ENCODE measurements around the gene EYS.

EYS gene

DNA sequence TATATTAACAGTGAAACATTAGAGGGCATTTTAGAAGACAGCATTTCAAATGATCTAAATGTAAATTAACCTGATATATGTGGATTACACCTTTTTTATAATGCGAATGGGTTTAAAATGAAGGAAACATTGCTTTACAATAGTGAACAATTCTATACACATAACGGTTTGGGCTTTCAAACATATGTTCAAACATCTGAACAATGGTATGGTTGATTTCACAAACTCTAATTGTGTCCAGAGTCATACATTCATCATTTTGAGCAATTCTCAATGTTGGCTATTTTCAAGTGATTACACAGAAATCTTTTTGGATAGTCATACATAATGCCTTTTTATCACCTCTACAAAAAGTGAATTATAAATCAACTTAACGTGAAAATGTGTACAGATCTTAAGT lies 1493.3 kb downstream of the EYS start:
- no peak for DNase-seq

DNA sequence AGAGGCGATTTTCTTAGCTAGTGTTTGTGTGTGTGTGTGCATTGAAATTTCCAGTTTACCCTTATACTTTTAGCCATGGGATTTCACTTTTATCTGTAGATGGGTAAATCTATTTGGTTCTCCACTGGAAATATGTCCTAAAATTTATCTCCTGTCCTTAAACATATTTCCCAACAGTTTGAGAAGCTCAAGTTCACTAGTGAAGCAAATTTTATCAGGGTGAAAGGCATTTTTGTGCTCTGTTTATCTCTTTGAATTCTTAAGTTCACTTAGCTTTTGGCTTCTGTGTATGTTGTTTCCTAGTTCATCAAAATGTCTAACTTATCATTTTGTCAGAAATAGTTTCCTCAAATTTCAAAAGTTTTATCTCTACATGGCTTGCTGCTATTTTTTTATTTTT lies 1509.8 kb downstream of the EYS start:
- no peak for DNase-seq

DNA sequence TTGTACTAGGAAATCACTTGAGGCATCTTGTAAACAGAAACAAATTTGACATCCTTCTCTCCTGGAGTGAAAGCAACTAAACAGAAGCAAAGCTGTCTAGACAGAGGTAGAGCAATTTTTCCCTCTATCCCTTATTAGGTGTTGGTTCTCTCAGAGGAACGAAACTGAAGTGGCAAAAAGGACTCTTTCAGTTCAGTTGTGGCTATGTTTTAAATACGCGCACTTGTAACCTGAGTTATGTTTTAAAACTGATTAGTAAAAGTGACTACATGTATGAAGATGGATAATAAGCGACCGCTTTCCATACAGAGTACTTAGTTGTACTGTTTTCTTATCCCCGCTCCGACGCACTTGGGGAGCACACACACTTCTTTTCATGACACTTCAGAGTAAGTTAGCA lies 1520.4 kb downstream of the EYS start:
- no peak for DNase-seq

DNA sequence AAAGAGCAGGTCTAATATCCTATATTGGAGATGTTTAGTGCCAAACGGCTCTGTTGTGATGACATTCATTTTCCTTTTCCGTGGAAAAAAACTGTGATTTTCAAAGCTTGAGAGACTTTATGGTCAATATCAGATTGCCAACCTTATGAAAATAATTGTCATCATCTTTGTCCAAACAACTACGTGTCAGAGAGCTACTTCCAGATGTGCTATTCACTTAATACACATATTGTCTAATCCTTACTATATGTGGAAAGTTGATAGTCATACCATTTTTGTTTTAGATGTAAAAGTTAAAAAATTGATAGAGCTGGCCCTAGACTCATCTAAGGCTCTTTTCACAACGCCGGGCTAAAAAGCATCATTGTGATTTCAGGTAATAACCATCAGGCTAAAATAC lies 1521.4 kb downstream of the EYS start:
- no peak for DNase-seq

DNA sequence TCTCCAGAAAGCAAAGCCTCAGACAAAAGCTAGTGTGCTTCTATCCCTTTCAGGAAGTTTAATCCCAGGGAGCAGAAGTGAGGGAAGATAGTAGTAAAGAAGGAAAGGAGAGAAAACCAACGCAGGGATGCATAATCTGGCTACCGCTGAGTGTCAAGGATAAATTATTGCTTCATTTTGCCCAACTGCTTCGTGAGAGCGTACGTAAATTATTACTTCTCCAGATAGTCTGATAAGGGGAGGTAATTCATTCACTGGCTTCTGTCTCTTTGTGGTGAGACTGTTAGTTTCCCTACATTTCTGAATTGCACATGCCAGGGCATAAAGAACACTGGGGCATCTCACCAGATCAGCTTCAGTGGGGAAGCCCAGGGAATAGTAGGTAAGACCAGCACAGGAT lies 1531.7 kb downstream of the EYS start:
- no peak for DNase-seq

DNA sequence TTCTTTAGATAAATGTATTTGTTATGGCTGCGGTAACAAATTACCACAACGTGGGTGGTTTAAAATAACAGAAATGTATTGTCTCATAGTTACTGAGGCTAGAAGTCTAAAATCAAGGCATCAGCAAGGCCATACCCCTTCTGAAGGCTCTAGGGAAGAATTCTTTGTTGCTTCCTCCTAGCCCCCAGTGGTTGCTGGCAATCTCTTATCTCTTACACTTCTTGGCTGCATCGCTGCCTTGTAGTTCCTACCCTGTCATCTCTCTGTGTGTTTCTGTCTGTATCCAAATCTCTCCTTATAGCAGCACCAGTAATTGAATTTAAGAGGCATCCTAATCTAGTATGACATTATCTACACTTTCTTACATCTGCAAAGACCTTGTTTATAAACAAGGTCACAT lies 1536.7 kb downstream of the EYS start:
- DNase-seq = no peak

DNA sequence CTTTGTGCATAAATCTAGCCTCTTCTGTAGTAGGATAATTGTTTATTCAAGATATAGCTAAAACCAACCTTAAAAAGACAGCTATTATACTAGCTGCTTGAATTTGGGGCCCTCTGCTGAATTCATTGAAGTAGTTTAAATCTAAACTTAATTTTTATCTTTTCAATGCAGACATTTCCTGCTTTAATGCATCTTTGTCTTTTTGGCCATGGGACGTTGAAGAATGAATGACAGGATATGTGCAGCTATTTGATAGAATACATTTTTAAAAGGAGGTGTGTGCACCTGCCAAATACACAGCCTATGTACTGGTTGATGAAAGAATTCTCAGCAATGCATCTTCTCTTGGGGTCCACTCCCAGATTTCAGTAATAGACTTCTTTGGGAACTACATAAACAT lies 1546.5 kb downstream of the EYS start:
- DNase-seq = no peak

DNA sequence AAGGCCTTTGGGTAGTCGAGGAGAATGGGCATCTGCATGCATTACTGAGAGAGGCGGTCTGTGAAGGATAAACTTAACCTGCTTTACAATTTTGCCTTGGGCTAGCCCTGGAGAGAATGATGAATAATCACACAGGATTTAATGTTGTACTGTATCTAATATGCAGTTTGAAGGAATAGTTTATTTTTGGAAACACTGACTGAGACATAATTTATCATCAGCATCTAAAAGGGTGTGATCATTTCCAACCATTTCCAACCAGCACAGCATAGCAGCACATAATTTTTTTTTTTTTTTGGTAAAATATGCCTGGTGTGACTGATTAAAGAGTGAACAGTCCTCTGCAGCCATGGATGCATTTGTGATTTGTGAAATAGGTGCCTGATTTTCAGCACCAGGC lies 1552.0 kb downstream of the EYS start:
- DNase-seq = no peak

DNA sequence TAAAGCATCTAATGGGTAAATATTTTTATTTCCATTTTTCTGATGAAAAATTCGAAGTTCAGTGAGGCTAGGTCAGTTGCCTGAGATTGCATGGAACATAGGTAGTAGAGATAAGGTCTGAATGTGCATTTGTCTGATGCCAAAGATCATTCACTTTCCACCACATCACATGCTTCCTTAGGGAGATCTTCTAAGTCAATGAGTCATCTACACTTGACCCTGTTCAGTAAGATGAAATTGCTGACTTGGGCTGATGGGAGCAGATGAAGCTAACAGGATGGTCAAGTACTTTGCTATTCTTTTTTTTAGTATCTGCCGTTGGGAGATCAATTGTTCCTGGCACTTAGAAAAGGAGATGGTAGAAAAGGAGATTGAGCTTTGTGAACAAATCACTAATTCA lies 1560.2 kb downstream of the EYS start:
- DNase-seq = no peak

DNA sequence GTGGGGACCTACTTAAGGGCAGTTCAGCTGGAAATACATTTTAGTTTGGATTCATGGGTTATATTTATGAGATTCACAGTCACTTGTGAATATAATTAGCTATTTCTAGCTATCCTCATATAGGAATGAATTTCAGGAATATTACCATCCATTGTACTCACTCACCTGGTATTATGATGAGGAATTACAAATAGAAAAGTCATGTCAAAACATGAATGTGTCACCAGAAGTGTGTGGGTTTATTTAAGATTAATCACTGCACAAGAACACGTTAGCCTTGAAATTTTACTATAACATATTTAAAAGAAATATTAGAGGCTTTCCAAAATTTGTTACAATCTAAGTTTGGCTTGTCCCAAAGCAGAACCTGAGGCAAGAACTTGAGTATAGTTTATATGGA lies 1560.9 kb downstream of the EYS start:
- DNase-seq = no peak

DNA sequence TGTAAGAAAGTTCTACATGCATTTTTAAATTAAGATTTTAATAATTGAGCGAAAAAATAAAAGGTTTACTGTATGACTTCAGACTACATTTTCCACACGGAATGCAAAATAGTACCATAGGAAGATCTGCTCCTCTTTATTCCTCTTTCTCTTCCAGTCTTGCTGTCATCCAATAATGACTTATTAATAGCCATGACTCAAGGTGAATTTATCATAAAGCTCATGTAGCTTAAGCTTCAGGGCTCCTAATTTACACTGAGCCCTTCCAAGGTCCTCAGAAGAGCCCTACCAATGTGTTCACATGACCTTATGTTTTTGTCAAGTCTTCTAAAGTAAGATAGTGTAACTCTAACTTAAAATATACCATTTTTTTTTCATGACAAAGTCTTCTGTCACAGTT lies 1561.4 kb downstream of the EYS start:
- DNase-seq = no peak

DNA sequence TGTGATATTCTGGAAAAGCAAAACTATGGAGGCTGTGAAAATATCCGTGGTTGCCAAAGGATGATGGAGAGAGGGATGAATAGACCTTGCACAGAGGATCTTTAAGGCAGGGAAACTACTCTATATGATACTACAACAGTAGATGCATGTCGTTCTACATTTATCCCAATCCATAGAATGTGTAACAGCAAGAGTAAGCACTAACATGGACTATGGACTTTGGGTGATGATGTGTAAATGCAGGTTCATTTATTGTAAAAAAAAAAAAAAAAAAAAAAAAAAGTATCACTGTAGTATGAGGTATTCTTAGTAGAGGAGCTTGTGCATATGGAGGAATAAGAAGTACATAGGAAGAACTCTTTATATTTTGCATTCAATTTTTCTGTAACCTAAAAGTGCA lies 1563.9 kb downstream of the EYS start:
- no peak for DNase-seq

DNA sequence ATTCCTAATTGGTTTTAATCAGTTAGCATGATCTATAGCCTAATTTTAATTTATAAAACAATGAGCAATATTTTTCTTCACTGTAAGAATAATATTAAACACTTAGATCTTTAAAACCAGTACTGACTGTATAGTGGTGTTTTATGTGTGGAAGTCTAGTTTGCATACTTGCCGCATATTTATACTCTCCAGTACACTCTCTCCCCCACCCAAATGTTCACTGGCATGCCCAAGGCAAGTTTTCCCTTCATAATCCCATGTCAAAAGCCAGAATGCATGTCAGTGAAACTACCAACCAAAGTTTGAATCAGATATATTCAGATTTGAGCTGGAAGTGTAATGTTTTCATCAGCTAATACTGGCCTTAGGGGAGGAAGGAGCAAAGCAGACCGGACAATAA lies 1565.3 kb downstream of the EYS start:
- no peak for DNase-seq

DNA sequence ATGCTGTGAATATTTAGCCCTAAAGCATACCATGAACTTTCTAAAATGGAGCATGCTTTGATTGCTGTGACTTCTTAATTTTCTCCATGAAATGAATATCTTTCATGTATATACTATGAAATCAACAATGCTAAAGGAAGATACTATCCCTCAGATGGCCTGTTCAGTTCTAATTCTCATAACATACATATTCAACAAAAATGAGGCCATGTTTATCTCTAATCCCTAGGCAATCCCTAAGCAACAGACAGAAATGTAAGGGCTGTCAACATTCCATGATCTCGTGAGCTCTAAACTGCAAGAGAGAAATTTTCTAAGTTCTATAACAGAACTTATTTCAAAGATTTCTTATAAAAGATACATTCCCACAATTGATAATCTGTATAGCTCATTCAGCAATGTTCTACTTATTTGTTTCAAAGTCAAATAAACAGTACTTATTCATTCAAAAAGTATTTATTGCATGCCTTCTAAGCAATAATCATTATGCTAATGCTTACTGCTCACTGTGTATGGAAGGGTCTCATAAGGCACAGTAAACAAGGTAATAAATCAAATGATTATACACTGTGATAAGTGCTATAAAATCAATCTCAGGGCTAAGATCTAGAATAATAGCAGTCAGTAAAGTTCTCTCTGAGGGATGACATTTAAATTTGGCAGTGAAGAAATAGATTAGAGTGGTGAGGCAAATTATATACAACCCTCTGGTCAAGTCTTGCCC lies 1578.6 kb downstream of the EYS start:
- DNase-seq = no peak

DNA sequence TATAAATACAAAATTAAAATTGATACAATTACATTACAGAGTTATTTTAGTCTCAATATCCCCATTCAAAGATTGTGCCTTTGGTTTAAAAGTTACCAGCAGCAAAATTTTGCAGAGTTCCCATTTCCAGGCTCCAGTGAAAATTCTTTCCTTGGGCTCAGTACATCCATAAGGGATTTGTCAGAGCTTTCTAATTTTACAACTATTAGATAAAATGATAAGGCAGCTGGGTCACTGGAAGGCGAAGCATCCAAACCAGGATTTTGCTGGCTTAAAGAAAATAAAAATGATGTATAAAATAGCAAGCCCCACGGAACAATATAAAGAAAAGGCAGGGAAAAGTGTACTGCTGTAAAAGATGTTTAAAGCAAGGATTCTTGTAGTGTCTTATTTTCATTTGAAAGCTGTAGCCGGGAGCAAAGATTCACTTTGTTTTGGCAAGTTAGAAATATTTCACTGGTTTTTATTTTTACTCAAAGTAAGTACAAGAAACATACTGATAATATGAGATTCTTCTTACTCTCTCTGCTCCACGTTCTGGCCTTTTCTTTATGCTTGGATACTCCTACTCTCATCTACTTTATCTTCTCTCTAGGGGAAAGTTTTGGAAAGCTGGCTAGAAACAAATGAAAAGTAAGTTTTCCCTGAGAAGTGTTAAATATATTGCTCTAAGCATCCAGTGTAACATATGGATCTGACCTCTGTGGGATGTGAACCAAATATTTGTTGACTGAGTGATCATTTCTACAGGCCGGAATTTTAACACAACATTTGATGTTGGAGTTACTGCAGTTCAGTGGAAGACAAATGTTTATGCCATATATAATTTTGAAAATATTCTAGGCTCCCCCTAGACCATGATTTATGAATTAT lies 1583.0 kb downstream of the EYS start:
- DNase-seq = no peak

DNA sequence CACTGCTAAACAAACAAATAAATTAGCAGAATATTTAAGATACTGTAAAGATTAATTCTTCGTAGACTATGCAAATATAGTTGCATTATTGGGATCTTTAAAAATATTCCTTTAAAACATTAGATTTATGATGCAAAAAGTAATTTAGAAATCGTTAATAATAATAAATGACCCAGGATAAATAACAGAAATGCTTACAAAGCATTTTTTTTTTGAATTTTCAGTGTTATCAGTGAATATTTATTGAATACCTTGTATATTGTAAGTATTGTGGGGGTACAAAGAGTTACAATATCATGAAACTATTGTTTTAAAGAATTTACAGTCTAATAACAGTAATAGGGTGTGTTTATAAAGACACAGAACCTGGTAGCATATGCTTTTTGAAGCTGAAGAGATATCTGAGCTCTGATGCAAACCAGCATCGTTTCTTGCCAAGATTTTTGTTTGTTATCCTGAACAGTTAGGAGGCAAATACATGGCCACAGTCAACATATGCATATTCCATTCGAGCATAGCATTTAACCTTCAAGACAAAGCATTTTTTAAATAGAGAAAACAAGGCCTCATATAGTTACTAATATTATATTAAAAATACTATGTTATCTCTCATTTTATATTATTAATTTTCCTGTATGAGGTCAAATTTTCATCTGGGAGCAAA lies 1584.2 kb downstream of the EYS start:
- no peak for DNase-seq

DNA sequence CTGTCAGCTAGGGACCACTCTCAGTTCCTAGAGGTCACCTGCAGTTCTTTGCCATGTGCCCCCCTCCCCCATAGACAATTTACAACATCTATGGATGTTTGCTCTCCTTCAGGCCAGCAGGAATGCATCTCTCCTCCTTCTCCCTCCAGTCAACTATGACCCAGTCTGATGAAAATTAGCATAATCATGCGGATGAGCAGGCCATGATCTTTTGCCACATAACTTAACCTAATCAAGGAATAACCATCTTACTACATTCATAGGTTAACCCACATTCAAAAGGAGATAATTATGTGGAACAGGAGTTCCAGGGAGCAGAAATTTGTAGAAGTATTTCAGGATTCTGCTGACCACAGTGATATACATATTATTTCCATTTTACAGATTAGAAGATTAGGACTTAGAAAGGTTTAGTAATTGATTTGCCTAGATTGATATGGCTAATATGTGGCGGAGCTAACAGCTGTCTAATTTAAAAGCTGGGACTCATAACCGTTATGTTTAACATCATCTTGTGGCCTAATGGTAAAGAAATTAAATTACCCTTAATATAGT lies 1585.9 kb downstream of the EYS start:
- DNase-seq = no peak

DNA sequence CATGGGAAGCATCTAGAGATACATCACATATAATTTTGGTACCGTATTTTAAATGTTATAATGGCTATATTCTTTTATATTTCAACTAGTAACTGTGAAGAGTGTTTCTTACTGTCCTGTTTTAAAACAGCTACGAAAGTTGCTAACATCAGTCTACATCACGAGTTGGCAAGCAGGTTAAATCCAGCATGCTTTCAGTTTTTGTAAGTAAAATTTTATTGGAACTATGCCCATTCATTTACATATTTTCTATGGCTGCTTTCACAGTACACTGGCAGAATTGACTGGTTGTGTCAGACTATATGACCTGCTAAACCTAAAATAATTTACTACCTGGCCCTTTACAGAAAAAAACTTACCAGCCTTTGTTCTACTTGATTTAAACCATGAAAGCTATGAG lies 1593.3 kb downstream of the EYS start:
- no peak for DNase-seq

DNA sequence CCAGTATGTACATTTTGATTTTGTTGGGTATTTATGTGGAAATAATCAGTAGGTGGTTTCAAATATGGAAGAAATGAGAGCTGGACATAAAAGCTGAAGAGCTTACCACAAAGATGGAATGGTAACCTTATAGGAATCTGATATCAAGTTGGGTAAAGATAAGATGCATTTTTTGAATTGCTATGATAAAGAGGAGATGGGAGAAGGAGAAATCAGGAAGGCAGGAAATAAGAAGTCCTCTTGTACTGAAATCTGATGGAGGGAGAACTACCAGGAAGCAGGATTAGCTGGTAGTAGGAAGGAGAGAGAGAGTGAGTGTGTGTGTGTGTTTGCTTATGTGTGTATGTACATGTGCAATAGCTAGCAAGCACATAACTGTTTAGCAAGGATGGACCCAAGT lies 1603.0 kb downstream of the EYS start:
- DNase-seq = no peak

DNA sequence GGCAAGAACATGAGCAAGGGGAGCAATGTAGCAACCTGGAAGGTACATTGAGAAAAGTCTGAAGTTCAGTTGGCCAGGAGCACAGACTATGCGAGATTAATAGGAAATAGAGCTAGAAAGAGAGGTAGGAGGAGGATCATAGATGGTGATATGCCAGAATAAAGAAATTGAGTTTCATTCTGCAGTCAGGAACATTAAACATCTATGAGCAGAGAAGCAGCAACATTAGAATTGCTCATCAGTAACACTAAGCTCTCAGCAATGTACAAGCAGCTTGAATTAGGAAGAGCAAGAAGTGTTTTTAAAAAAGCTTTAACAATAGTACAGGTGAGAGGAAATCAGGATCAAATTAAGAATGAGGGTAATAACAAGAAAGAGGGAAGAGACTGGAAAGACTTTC lies 1603.5 kb downstream of the EYS start:
- DNase-seq = no peak

DNA sequence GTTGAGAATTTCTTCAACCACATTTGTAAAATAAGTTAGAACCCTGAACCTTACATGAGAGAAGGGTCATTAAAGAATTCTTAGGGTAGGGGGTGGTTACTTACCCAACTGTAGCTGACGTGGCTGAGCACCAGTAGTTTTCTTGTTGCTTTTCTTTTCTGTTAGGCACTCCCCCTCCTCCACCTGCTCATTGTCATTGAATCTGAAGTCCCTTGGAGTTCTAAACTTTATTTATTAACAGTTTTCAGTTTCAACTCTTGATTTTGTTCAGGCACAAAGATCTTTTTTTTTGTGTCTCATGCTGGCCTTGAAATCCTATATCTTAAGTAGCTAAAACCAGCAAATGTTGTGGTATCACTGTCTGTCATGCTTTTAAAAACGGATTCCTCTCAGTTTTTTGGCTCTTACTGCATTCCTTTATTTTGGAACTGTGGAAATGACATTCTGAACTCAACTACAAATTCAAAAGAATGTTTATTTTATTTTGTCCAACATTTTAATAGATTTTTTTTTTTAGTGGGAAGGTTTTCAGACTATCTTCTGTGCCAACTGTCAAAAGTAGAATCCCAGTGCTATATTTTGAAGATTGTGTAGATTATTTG lies 1606.2 kb downstream of the EYS start:
- no peak for DNase-seq

DNA sequence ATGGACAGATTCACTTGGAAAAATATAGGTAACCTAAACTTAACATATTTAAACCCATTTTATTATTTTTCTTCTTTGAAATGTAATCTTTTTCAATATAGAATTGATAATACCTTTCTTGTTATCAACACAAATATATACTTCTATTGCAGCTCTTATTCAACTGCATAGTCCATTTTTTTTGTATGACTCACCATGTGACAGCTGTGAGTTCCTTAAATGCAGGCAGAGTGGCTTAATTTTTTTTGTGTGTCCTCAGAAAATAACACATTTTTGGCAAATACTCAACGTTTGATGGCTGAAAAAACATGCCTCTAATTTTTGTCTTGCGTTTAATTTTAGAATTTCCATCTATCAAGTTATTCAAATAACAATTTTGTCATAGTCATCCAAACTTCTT lies 1616.7 kb downstream of the EYS start:
- DNase-seq = no peak

DNA sequence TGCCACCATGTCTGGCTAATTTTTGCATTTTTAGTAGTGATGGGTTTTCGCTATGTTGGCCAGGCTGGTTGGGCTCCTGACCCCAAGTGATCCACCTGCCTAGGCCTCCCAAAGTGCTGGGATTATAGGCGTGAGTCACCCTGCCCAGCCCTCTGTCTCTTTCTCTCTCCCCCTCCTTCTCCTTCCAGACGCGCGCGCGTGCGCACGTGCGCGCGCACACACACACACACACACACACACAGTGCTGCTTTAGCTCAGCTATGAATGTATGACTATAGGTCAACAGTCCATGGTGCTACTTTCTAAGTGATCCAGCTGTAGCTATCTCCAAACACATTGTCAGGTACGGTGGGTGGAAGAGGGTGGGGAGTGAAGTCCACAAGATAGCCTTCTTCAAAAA lies 1621.9 kb downstream of the EYS start:
- no peak for DNase-seq

Data from RPMI8226 (cell line).